WERI-Rb-1 (cell line): Measurements from ENCODE around the gene HEY2.

Experiments used
- DNase-seq: peaks from one replicate; pipeline ENCODE4 v3.0.0-alpha.2; 2020
- H3K27ac ChIP-seq: fragments of 250-450 bp; sonication (Bioruptor Pico); 2 replicates; pipeline ENCODE4 v1.5.1; 2020; ENCODE audit warnings: mild to moderate bottlenecking, moderate library complexity
- H3K27me3 ChIP-seq: fragments of 250-450 bp; sonication (Bioruptor Pico); 2 replicates; pipeline ENCODE4 v1.5.1; 2021; ENCODE audit warnings: mild to moderate bottlenecking, low read depth, moderate library complexity; ENCODE audit not compliant: insufficient read depth, severe bottlenecking
- H3K36me3 ChIP-seq: fragments of 250-450 bp; sonication (Bioruptor Pico); 2 replicates; pipeline ENCODE4 v1.5.1; 2020; ENCODE audit warnings: mild to moderate bottlenecking, moderate library complexity
- H3K4me3 ChIP-seq: 2 replicates; pipeline ENCODE4 v1.5.1; 2011; ENCODE audit warnings: low read depth, mild to moderate bottlenecking, control low read depth, low read length
- H3K9me3 ChIP-seq: fragments of 250-450 bp; sonication (Bioruptor Pico); 2 replicates; pipeline ENCODE4 v1.5.1; 2021; ENCODE audit warnings: mild to moderate bottlenecking, moderate library complexity; ENCODE audit not compliant: severe bottlenecking
- CTCF ChIP-seq: IDR thresholded peaks from 2 replicates; pipeline ENCODE4 v1.5.1; 2011; ENCODE audit warnings: low read depth, mild to moderate bottlenecking, control low read depth, inconsistent platforms, low read length

The HEY2 gene

GRCh38 chr6:125729983-125730382 is 19.4 kb upstream of the HEY2 start:
- Histone ChIP-seq H3K27ac (no peak overlapping the region), H3K9me3 (no peaks in the 10 kb centered on the region), H3K27me3 (no peaks in the 10 kb centered on the region), H3K4me3 (no peak overlapping the region), H3K36me3 (no peaks in the 10 kb centered on the region)
- DNase-seq: no peak
- no peak for TF ChIP-seq CTCF

GRCh38 chr6:125732398-125732797 is 17.0 kb upstream of the HEY2 start:
- no peak for DNase-seq
- no peaks in the 10 kb centered on the region for H3K9me3 ChIP-seq

GRCh38 chr6:125733516-125734300 is 15.7 kb upstream of the HEY2 start:
- no peak for TF ChIP-seq CTCF
- no peaks in the 10 kb centered on the region for H3K36me3 ChIP-seq
- no peak for DNase-seq
- no peak overlapping the region for H3K27ac ChIP-seq
- no peak overlapping the region for H3K4me3 ChIP-seq
- no peaks in the 10 kb centered on the region for H3K27me3 ChIP-seq
- H3K9me3 ChIP-seq: no peaks in the 10 kb centered on the region

More at GRCh38 chr6:125732398-125732797, 17.0 kb upstream of the HEY2 start:
- no peak for TF ChIP-seq CTCF
- H3K27ac ChIP-seq: no peak overlapping the region
- no peak overlapping the region for H3K4me3 ChIP-seq
- no peaks in the 10 kb centered on the region for H3K27me3 ChIP-seq
- H3K36me3 ChIP-seq: no peaks in the 10 kb centered on the region

GRCh38 chr6:125738276-125738675 is 11.2 kb upstream of the HEY2 start:
- Histone ChIP-seq H3K4me3 (no peak overlapping the region), H3K27me3 (no peaks in the 10 kb centered on the region), H3K9me3 (no peaks in the 10 kb centered on the region), H3K36me3 (no peaks in the 10 kb centered on the region), H3K27ac (no peak overlapping the region)
- DNase-seq: no peak
- no peak for TF ChIP-seq CTCF

GRCh38 chr6:125739364-125739763 is 10.1 kb upstream of the HEY2 start:
- H3K27me3 ChIP-seq: no peaks in the 10 kb centered on the region
- no peak overlapping the region for H3K4me3 ChIP-seq
- H3K36me3 ChIP-seq: no peaks in the 10 kb centered on the region
- DNase-seq: no peak
- no peak overlapping the region for H3K27ac ChIP-seq
- no peaks in the 10 kb centered on the region for H3K9me3 ChIP-seq
- no peak for TF ChIP-seq CTCF

- Histone ChIP-seq H3K9me3 (no peaks in the 10 kb centered on the region), H3K36me3 (no peaks in the 10 kb centered on the region), H3K27ac (no peak overlapping the region), H3K27me3 (no peaks in the 10 kb centered on the region), H3K4me3 (no peak overlapping the region)
- no peak for TF ChIP-seq CTCF
- DNase-seq: no peak
Observed at GRCh38 chr6:125741336-125741735, 8.1 kb upstream of the HEY2 start.
